H9 (cell line): Measurements from ENCODE around the gene TIMM22. TPM values are rescaled to one million over a fixed set of nuclear protein-coding genes. Genes with fewer than 3 reads are reported as not detected.

Experiments used
- DNase-seq: peaks from one replicate; pipeline ENCODE4 v3.0.0-alpha.2; 2017
- H2AFZ ChIP-seq: one replicate; pipeline ENCODE4 v1.6.1; 2013; ENCODE audit warnings: mild to moderate bottlenecking, low read length, control low read depth, moderate library complexity
- H2AK5ac ChIP-seq: 2 replicates; pipeline ENCODE4 v1.6.1; 2013; ENCODE audit warnings: low read length, control low read depth, mixed read lengths; ENCODE audit not compliant: insufficient read length
- H2BK120ac ChIP-seq: one replicate; pipeline ENCODE4 v1.6.1; 2013; ENCODE audit warnings: low read depth, mild to moderate bottlenecking, low read length, control low read depth, inconsistent platforms; ENCODE audit not compliant: poor library complexity, severe bottlenecking
- H2BK12ac ChIP-seq: 2 replicates; pipeline ENCODE4 v1.6.1; 2013; ENCODE audit warnings: low read length, control low read depth, mixed read lengths, low read depth; ENCODE audit not compliant: insufficient read length
- H2BK15ac ChIP-seq: 2 replicates; pipeline ENCODE4 v1.6.1; 2013; ENCODE audit warnings: low read depth, low read length, control low read depth
- H2BK20ac ChIP-seq: one replicate; pipeline ENCODE4 v1.6.1; 2013; ENCODE audit warnings: low read depth, mild to moderate bottlenecking, low read length, control low read depth, inconsistent platforms; ENCODE audit not compliant: poor library complexity, severe bottlenecking
- H2BK5ac ChIP-seq: 2 replicates; pipeline ENCODE4 v1.6.1; 2013; ENCODE audit warnings: low read length, control low read depth, mixed read lengths; ENCODE audit not compliant: insufficient read length
- H3K14ac ChIP-seq: 2 replicates; pipeline ENCODE4 v1.6.1; 2013; ENCODE audit warnings: low read length, control low read depth; ENCODE audit not compliant: insufficient read depth
- H3K18ac ChIP-seq: 2 replicates; pipeline ENCODE4 v1.6.1; 2013; ENCODE audit warnings: low read depth, mild to moderate bottlenecking, mixed read lengths, low read length, control low read depth; ENCODE audit not compliant: insufficient read length
- H3K23ac ChIP-seq: 2 replicates; pipeline ENCODE4 v1.6.1; 2013; ENCODE audit warnings: low read length, control low read depth, mixed read lengths, low read depth; ENCODE audit not compliant: insufficient read length
- H3K23me2 ChIP-seq: 2 replicates; pipeline ENCODE4 v1.6.1; 2013; ENCODE audit warnings: low read depth, mild to moderate bottlenecking, mixed read lengths, low read length, control low read depth; ENCODE audit not compliant: insufficient read length, poor library complexity, severe bottlenecking
- H3K27ac ChIP-seq: 2 replicates; pipeline ENCODE4 v1.5.1; 2013; ENCODE audit warnings: low read length, control low read depth, mixed read lengths, low read depth; ENCODE audit not compliant: insufficient read length
- H3K27me3 ChIP-seq: 2 replicates; pipeline ENCODE4 v1.6.1; 2013; ENCODE audit warnings: low read length, control low read depth, inconsistent platforms; ENCODE audit not compliant: insufficient read depth
- H3K4ac ChIP-seq: 2 replicates; pipeline ENCODE4 v1.6.1; 2013; ENCODE audit warnings: low read depth, mild to moderate bottlenecking, control low read depth, inconsistent platforms, low read length, moderate library complexity
- H3K4me1 ChIP-seq: 2 replicates; pipeline ENCODE4 v1.6.1; 2013; ENCODE audit warnings: low read length, control low read depth, inconsistent platforms; ENCODE audit not compliant: insufficient read depth
- H3K4me2 ChIP-seq: 2 replicates; pipeline ENCODE4 v1.6.1; 2013; ENCODE audit warnings: low read length, control low read depth, mixed read lengths; ENCODE audit not compliant: insufficient read length, insufficient read depth
- H3K56ac ChIP-seq: 2 replicates; pipeline ENCODE4 v1.6.1; 2013; ENCODE audit warnings: low read depth, mild to moderate bottlenecking, mixed read lengths, low read length, control low read depth; ENCODE audit not compliant: insufficient read length
- H3K79me1 ChIP-seq: 2 replicates; pipeline ENCODE4 v1.6.1; 2013; ENCODE audit warnings: low read depth, mild to moderate bottlenecking, moderate library complexity, low read length, control low read depth, inconsistent platforms; ENCODE audit not compliant: insufficient read depth, poor library complexity, severe bottlenecking
- H3K79me2 ChIP-seq: 2 replicates; pipeline ENCODE4 v1.6.1; 2013; ENCODE audit warnings: low read length, control low read depth, inconsistent platforms; ENCODE audit not compliant: insufficient read depth
- H3K9ac ChIP-seq: 2 replicates; pipeline ENCODE4 v1.6.1; 2013; ENCODE audit warnings: low read length, control low read depth, mixed read lengths; ENCODE audit not compliant: insufficient read length; ENCODE audit errors: extremely low read depth
- H3K9me3 ChIP-seq: one replicate; pipeline ENCODE4 v1.6.1; 2013; ENCODE audit warnings: low read depth, low read length, inconsistent platforms; ENCODE audit not compliant: control insufficient read depth
- H3T11ph ChIP-seq: one replicate; pipeline ENCODE4 v1.6.1; 2013; ENCODE audit warnings: mild to moderate bottlenecking, low read length, control low read depth, inconsistent platforms
- H4K20me1 ChIP-seq: one replicate; pipeline ENCODE4 v1.6.1; 2013; ENCODE audit not compliant: control insufficient read depth, insufficient read length, insufficient read depth
- H4K5ac ChIP-seq: 2 replicates; pipeline ENCODE4 v1.6.1; 2013; ENCODE audit warnings: low read depth, mild to moderate bottlenecking, mixed read lengths, low read length, control low read depth; ENCODE audit not compliant: insufficient read length
- H4K8ac ChIP-seq: replicated peaks from 2 replicates; pipeline ENCODE4 v1.6.1; 2013; ENCODE audit warnings: low read length, control low read depth, mixed read lengths, low read depth; ENCODE audit not compliant: insufficient read length
- H4K91ac ChIP-seq: 2 replicates; pipeline ENCODE4 v1.6.1; 2013; ENCODE audit warnings: low read depth, mild to moderate bottlenecking, moderate library complexity, mixed read lengths, low read length, control low read depth; ENCODE audit not compliant: insufficient read length
- H3K27ac Mint-ChIP-seq, 3 experiments: 2 replicates in 2 of 3; 3 replicates in 1 of 3; pipeline ENCODE4 v1.8.0; 2020 to 2021; ENCODE audit warnings: mixed read lengths in 3 of 3, mild to moderate bottlenecking in 1 of 3, moderate library complexity in 1 of 3
- H3K27me3 Mint-ChIP-seq: 2 replicates; pipeline ENCODE4 v1.8.0; 2021; ENCODE audit warnings: low read depth, mild to moderate bottlenecking, moderate library complexity, mixed read lengths
- H3K36me3 Mint-ChIP-seq, 3 experiments: 2 replicates in 2 of 3; 3 replicates in 1 of 3; pipeline ENCODE4 v1.8.0; 2020 to 2021; ENCODE audit warnings: low read depth in 3 of 3, mixed read lengths in 3 of 3; ENCODE audit not compliant: insufficient read depth in 1 of 3
- H3K4me1 Mint-ChIP-seq, 2 experiments: 2 replicates each; pipeline ENCODE4 v1.8.0; 2020; ENCODE audit warnings: mixed read lengths in 2 of 2
- H3K4me3 Mint-ChIP-seq, 2 experiments: 2 replicates in 1 of 2; 3 replicates in 1 of 2; pipeline ENCODE4 v1.8.0; 2020 to 2021; ENCODE audit warnings: mild to moderate bottlenecking in 2 of 2, mixed read lengths in 2 of 2, moderate library complexity in 1 of 2
- H3K9me3 Mint-ChIP-seq, 2 experiments: 2 replicates in 1 of 2; 3 replicates in 1 of 2; pipeline ENCODE4 v1.8.0; 2020; ENCODE audit warnings: mild to moderate bottlenecking in 2 of 2, mixed read lengths in 2 of 2, moderate library complexity in 1 of 2
- CTCF ChIP-seq: fragments of 200-600 bp; sonication (generic); conservative IDR thresholded peaks from 3 replicates; pipeline ENCODE4 v1.8.0; 2021; ENCODE audit warnings: antibody characterized with exemption, mild to moderate bottlenecking
- WGBS: extraction: QIAGEN DNeasy Blood & Tissue Kit; methylation state at CpG from one replicate; pipeline ENCODE4 v1.1.7; 2013; ENCODE audit warnings: missing lambda C conversion rate, low lambda C conversion rate, mixed read lengths; ENCODE audit not compliant: insufficient read length; ENCODE audit errors: extremely low coverage; 5-methylcytosine and 5-hydroxymethylcytosine counted together
- total RNA-seq: library from RNA; stranded (reverse); gene quantifications from 2 replicates; pipeline ENCODE4 v1.2.1, GENCODE V29; 2021

The TIMM22 gene
- total RNA-seq, 1 experiment from 2014 or later = 23.0 TPM

GRCh38 chr17:1027044-1027443 lies 30.1 kb downstream of the TIMM22 start:
- Mint-ChIP-seq H3K9me3 (no peaks in the 10 kb centered on the region), H3K27ac (no peak overlapping the region), H3K4me3 (no peak overlapping the region), H3K27me3 (peaks cover 11% of the 10 kb centered on the region), H3K36me3 (no peaks in the 10 kb centered on the region), H3K4me1 (peaks cover under 1 to 4% of the 10 kb centered on the region in 2 experiments; a peak in 2 of 4 replicates)
- no peak for TF ChIP-seq CTCF
- Histone ChIP-seq H3K18ac (no peak overlapping the region), H3K9me3 (no peaks in the 10 kb centered on the region), H3K23ac (no peak overlapping the region), H4K91ac (no peak overlapping the region), H2AK5ac (no peak overlapping the region), H3K27me3 (no peaks in the 10 kb centered on the region), H3K23me2 (peaks cover 6% of the 10 kb centered on the region), H3K79me1 (no peaks in the 10 kb centered on the region), H3K56ac (no peak overlapping the region), H3K14ac (no peak overlapping the region), H3K4me2 (no peak overlapping the region), H2BK5ac (no peak overlapping the region), H2AFZ (no peak overlapping the region), H3K4me1 (no peaks in the 10 kb centered on the region), H2BK12ac (no peak overlapping the region), H2BK15ac (no peak overlapping the region), H3K4ac (no peak overlapping the region), H3T11ph (no peak overlapping the region), H4K8ac (no peak overlapping the region), H2BK20ac (no peak overlapping the region), H4K20me1 (no peaks in the 10 kb centered on the region), H4K5ac (no peak overlapping the region), H3K9ac (no peak overlapping the region), H2BK120ac (no peak overlapping the region), H3K79me2 (no peaks in the 10 kb centered on the region), H3K27ac (no peak overlapping the region)
- no CpG with 5 or more reads among the region's 9 CpGs for WGBS
- no peak for DNase-seq
